Neutrophil (primary cell): ENCODE data around the gene SLC9A6.

ENCODE experiments used
- H3K27ac ChIP-seq: fragments of 200-600 bp; sonication (generic); 2 replicates; pipeline ENCODE4 v1.5.1; 2016; ENCODE audit warnings: mild to moderate bottlenecking, moderate library complexity
- H3K27me3 ChIP-seq: fragments of 200-600 bp; sonication (generic); 2 replicates; pipeline ENCODE4 v1.6.0; 2016; ENCODE audit warnings: mild to moderate bottlenecking
- H3K36me3 ChIP-seq: fragments of 200-600 bp; sonication (generic); 2 replicates; pipeline ENCODE4 v1.5.1; 2017
- H3K4me1 ChIP-seq, 2 experiments: fragments of 200-600 bp in 1 of 2; sonication (generic) in 1 of 2; 1 replicate in 1 of 2; 2 replicates in 1 of 2; pipeline versions ENCODE4 v1.5.1 to v1.6.1; 2013 to 2016; ENCODE audit warnings: low read depth in 1 of 2, low read length in 1 of 2, mild to moderate bottlenecking in 1 of 2, moderate library complexity in 1 of 2; ENCODE audit not compliant: control insufficient read depth in 1 of 2, insufficient read depth in 1 of 2
- H3K4me3 ChIP-seq, 2 experiments: fragments of 200-600 bp in 1 of 2; sonication (generic) in 1 of 2; 1 replicate in 1 of 2; 2 replicates in 1 of 2; pipeline ENCODE4 v1.5.1; 2013 to 2016; ENCODE audit warnings: low read depth in 1 of 2, low read length in 1 of 2, mild to moderate bottlenecking in 1 of 2, moderate library complexity in 1 of 2
- H3K9me3 ChIP-seq: fragments of 200-600 bp; sonication (generic); 2 replicates; pipeline ENCODE4 v1.5.1; 2016
- TF ChIP-seq, protein P1 (sequence below): fragments of 200-600 bp; sonication (generic); IDR thresholded peaks from 2 replicates; pipeline ENCODE4 v1.5.1; 2016; ENCODE audit warnings: antibody characterized with exemption

Gene SLC9A6

DNA sequence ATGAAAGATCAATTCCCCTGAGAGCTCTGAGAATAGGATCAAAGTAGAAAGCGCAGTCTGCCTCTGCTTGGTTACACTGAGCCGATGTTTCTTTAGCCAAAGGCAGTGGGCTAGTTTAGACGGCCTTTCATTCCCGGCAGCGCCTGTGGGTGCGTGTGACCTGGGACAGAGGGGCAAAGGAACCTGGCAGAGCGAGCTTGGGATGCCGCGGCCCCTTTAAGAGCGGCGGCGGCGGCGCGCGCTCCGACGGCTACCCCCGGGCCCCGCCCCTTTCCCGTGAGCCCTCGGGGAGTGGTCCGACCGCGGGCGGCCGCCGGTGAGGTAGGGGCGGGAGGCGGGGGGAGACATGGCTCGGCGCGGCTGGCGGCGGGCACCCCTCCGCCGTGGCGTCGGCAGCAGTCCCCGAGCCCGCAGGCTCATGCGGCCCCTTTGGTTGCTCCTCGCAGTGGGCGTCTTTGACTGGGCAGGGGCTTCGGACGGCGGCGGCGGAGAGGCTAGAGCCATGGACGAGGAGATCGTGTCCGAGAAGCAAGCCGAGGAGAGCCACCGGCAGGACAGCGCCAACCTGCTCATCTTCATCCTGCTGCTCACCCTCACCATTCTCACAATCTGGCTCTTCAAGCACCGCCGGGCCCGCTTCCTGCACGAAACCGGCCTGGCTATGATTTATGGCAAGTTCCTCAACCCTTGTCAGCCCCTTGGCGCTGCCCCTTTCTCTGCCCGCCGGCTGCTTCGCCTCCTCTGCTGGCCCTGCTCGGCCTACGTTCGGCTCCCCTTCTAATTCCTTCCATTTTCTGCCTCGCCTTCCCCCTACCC lies at the start of gene SLC9A6:
TSS of gene SLC9A6 (plus strand) at position 279 of the 816 bp plus-strand sequence. CDS start at position 503, 224 bp downstream.
- no peaks in the 10 kb centered on the region for H3K9me3 ChIP-seq
- no peaks in the 10 kb centered on the region for H3K27me3 ChIP-seq
- no peaks in the 10 kb centered on the region for H3K36me3 ChIP-seq
- H3K4me3 ChIP-seq = peak within 1 kb of the TSS; percentile 69 to 70
- TF ChIP-seq, protein P1, sequence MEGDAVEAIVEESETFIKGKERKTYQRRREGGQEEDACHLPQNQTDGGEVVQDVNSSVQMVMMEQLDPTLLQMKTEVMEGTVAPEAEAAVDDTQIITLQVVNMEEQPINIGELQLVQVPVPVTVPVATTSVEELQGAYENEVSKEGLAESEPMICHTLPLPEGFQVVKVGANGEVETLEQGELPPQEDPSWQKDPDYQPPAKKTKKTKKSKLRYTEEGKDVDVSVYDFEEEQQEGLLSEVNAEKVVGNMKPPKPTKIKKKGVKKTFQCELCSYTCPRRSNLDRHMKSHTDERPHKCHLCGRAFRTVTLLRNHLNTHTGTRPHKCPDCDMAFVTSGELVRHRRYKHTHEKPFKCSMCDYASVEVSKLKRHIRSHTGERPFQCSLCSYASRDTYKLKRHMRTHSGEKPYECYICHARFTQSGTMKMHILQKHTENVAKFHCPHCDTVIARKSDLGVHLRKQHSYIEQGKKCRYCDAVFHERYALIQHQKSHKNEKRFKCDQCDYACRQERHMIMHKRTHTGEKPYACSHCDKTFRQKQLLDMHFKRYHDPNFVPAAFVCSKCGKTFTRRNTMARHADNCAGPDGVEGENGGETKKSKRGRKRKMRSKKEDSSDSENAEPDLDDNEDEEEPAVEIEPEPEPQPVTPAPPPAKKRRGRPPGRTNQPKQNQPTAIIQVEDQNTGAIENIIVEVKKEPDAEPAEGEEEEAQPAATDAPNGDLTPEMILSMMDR = no peak
- H3K27ac ChIP-seq = peak within 1 kb of the TSS; percentile 67
- peaks cover 35 to 53% of the 10 kb centered on the region in 2 experiments for H3K4me1 ChIP-seq

GRCh38 chrX:135944486-135944885 lies 40.7 kb upstream of the SLC9A6 start:
- Histone ChIP-seq H3K4me3 (no peak overlapping the region), H3K27me3 (no peaks in the 10 kb centered on the region), H3K9me3 (no peaks in the 10 kb centered on the region), H3K4me1 (no peaks in the 10 kb centered on the region), H3K27ac (no peak overlapping the region), H3K36me3 (no peaks in the 10 kb centered on the region)
- TF ChIP-seq, protein P1 = no peak

DNA sequence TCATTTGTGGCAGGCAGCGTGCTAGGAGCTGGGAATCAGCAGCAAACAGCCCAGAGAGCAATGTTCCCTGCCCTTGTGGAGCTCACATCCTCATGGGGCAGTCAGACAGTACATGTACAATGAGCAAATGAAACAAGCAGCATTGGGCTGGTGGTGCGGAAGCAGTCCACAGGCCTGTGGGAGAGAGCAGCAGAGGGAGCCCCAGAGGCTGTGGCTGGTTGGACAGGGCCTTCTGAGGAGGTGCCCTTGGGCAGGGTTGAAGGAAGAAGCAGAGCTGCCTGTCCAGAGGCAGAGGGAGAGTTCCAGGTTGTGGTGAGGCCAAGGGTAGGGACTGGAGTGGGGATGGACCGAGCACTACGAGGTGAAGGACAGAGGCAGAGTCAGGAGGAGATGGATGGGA lies 33.9 kb upstream of the SLC9A6 start:
- TF ChIP-seq, protein P1 = no peak
- Histone ChIP-seq H3K36me3 (no peaks in the 10 kb centered on the region), H3K9me3 (no peaks in the 10 kb centered on the region), H3K27me3 (no peaks in the 10 kb centered on the region), H3K27ac (no peak overlapping the region), H3K4me1 (no peaks in the 10 kb centered on the region), H3K4me3 (no peak overlapping the region)

DNA sequence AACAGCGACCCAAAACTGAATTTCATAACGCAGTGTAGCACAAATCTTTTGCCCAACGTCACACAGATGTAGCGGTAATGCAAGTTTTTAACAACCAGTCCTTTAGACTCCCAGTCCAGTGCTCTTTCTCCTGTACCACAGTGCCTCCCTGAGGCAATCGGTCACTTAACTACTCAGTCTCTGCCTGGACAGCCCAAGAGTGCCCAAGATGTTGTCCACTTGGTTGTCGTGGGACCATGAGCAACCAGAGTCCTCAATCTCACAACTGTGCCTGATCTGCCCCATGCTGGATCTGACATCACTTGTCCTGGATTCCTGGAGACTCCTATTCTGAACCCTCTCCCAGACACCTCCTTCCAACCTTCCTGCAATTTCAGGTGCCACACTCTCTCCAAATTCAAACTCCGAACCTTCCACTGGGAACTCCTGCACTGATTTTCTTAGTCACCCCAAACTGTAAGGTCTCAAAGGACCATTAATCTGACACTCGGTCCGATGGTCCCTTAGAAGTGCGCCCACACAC lies 12.1 kb upstream of the SLC9A6 start:
- Histone ChIP-seq H3K36me3 (no peaks in the 10 kb centered on the region), H3K9me3 (no peaks in the 10 kb centered on the region), H3K4me1 (peaks cover 8 to 20% of the 10 kb centered on the region in 2 experiments), H3K27me3 (no peaks in the 10 kb centered on the region), H3K4me3 (peak overlapping the region; percentile 74 to 86), H3K27ac (peak overlapping the region; percentile 90)
- TF ChIP-seq, protein P1 = no peak

DNA sequence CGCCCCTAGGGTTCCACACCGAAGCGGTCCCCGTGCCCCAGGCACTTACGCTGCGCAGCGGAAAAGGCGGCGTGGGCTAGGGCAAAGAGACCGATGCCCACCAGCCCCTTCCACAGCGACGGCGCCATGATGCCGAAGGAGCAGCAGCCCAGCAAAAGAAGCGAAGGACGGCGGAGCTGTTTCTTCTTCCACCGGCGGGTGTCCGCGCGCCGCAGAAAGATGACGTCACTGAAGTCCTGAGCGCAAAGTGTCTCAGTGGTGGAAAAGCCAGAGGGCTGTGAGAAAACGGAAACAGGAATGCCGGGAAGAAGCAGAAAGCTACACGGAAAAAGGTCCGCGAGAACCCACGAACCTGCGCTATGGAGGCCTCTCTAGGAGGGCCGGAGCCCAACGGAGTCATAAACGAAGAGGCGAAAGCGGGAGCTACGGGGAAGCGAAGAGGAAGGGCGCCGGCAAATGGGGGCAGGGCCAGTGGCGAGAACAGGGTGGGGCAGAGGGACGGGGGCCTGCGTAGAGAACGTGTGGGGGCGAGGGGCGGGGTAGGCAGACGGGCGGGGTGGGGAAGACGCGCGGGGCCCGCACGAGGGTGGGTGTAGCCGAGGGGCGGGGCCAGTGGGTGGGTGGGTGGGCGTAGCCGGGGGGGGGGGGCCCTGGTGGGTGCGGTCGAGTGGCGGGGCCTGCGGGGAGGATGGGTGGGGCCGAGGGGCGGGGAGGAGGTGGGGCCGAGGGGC lies 11.5 kb upstream of the SLC9A6 start, which contains the start of gene MMGT1:
TSS of gene MMGT1 (minus strand) at position 441 of the 731 bp plus-strand sequence. CDS start at position 128, 313 bp downstream.
- TF ChIP-seq, protein P1 = no peak
- Histone ChIP-seq H3K27ac (peak within 1 kb of the TSS; percentile 90), H3K4me3 (peak within 1 kb of the TSS; percentile 74 to 86), H3K36me3 (no peaks in the 10 kb centered on the region), H3K4me1 (peaks cover 8 to 20% of the 10 kb centered on the region in 2 experiments), H3K27me3 (no peaks in the 10 kb centered on the region), H3K9me3 (no peaks in the 10 kb centered on the region)
